ENCODE data around the gene SERINC5.

Gene SERINC5

GRCh38 chr5:80246001-80246758 is 9.7 kb downstream of the SERINC5 start:
- TF ChIP-seq CTCF (IDR thresholded peaks at IDR 0.05) (no peak), ZFX (IDR thresholded peaks at IDR 0.05; ENCODE audit: borderline replicate concordance) (no peak)
- H3K27ac ChIP-seq = peak overlapping the region; percentile 57; the same call in 1 of the 2 replicates

GRCh38 chr5:80243567-80243966 is 12.3 kb downstream of the SERINC5 start:
- TF ChIP-seq ZFX (IDR thresholded peaks at IDR 0.05; ENCODE audit: borderline replicate concordance) = no peak
- TF ChIP-seq CTCF (IDR thresholded peaks at IDR 0.05) = no peak
- H3K27ac ChIP-seq = no peak overlapping the region

GRCh38 chr5:80242849-80243248 is 13.0 kb downstream of the SERINC5 start:
- H3K27ac ChIP-seq = no peak overlapping the region
- TF ChIP-seq ZFX (IDR thresholded peaks at IDR 0.05; ENCODE audit: borderline replicate concordance) (no peak), CTCF (IDR thresholded peaks at IDR 0.05) (no peak)

- no peak overlapping the region for H3K27ac ChIP-seq
- no peak for TF ChIP-seq CTCF (IDR thresholded peaks at IDR 0.05)
- TF ChIP-seq ZFX (IDR thresholded peaks at IDR 0.05; ENCODE audit: borderline replicate concordance) = no peak
These were observed 15.4 kb downstream of the SERINC5 start for GRCh38 chr5:80240368-80240986.

GRCh38 chr5:80239680-80240367 is 16.0 kb downstream of the SERINC5 start:
- TF ChIP-seq CTCF (IDR thresholded peaks at IDR 0.05) (no peak), ZFX (IDR thresholded peaks at IDR 0.05; ENCODE audit: borderline replicate concordance) (no peak)
- H3K27ac ChIP-seq = no peak overlapping the region

- H3K27ac ChIP-seq = no peak overlapping the region
- TF ChIP-seq CTCF (IDR thresholded peaks at IDR 0.05) = no peak
These were observed 16.8 kb downstream of the SERINC5 start for GRCh38 chr5:80238778-80239679.
